ENCODE results near the gene FOXN3.

GRCh38 chr14:89416002-89416995 lies 734 bp downstream of the FOXN3 start:
- TF ChIP-seq CTCF (IDR thresholded peaks at IDR 0.05) (no peak), TEAD4 (IDR thresholded peaks at IDR 0.05; ENCODE audit: borderline replicate concordance, insufficient read depth) (no peak), REST (IDR thresholded peaks at IDR 0.05; ENCODE audit: low read depth, low read length) (no peak), EP300 (IDR thresholded peaks at IDR 0.05; ENCODE audit: borderline replicate concordance in 1 of 2, low read depth in 1 of 2, low read length in 1 of 2) (no peak), FOXM1 (IDR thresholded peaks at IDR 0.05; ENCODE audit: low read depth) (no peak), RCOR1 (IDR thresholded peaks at IDR 0.05; ENCODE audit: low read length) (0 out of 2 replicates have a peak, but pooled peaks have one; percentile 37), CHD2 (IDR thresholded peaks at IDR 0.05; ENCODE audit: low read length, partially characterized antibody) (peak; percentile 56)

All from SK-N-SH (cell line).